GM12801 (cell line): Measurements from ENCODE around the gene MCM10.

ENCODE experiments used
- CTCF ChIP-seq: IDR thresholded peaks from one replicate; pipeline ENCODE4 v1.5.1; 2011; ENCODE audit warnings: control low read depth; ENCODE audit not compliant: insufficient read length; ENCODE audit errors: extremely low read depth

The MCM10 gene

GRCh38 chr10:13173616-13174015 lies 12.3 kb downstream of the MCM10 start:
- TF ChIP-seq CTCF, result no peak

- TF ChIP-seq CTCF, result no peak
These were observed 19.4 kb downstream of the MCM10 start for GRCh38 chr10:13180788-13181187.

- TF ChIP-seq CTCF, result no peak
These were observed 21.1 kb downstream of the MCM10 start for GRCh38 chr10:13182424-13182823.

GRCh38 chr10:13183625-13184024 lies 22.3 kb downstream of the MCM10 start:
- no peak for TF ChIP-seq CTCF

- TF ChIP-seq CTCF, result no peak
These were observed 22.9 kb downstream of the MCM10 start for GRCh38 chr10:13184276-13184675.

- TF ChIP-seq CTCF, result no peak
These were observed 23.6 kb downstream of the MCM10 start for GRCh38 chr10:13184730-13185514.

- no peak for TF ChIP-seq CTCF
These were observed 25.8 kb downstream of the MCM10 start for GRCh38 chr10:13187135-13187534.
